ENCODE data around the gene OR6S1. TPM values are rescaled to one million over a fixed set of nuclear protein-coding genes. Genes with fewer than 3 reads are reported as not detected.

OR6S1 gene
- total and polyA plus RNA-seq, 11 donors, result not detected

DNA sequence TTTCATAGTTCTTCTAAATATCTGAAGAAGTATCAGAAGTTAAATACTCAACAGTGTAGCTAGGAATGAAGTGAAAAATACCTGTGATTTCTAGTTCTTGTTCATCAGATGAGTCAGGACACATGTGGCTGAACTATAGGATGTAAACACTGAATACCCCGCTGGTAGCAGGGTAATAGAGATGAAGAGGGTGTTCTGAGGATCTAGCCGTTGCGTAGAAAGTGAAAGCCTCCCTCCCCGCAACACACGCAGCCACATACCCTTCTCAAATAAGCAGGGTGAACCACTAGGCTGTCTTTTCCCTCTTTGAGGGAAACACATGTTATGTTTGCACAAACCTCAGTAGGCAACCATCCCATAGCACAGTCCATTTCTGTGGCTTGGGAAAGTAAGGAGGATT is 33.9 kb downstream of the OR6S1 start:
- Histone ChIP-seq H3K27me3 (no peaks in the 10 kb centered on the region), H3K27ac (no peak overlapping the region), H3K4me3 (no peak overlapping the region), H3K4me1 (peaks cover 0 to 24% (median 5%) of the 10 kb centered on the region in 12 donors), H3K9me3 (no peaks in the 10 kb centered on the region), H3K36me3 (no peaks in the 10 kb centered on the region)
- TF ChIP-seq, protein P1, sequence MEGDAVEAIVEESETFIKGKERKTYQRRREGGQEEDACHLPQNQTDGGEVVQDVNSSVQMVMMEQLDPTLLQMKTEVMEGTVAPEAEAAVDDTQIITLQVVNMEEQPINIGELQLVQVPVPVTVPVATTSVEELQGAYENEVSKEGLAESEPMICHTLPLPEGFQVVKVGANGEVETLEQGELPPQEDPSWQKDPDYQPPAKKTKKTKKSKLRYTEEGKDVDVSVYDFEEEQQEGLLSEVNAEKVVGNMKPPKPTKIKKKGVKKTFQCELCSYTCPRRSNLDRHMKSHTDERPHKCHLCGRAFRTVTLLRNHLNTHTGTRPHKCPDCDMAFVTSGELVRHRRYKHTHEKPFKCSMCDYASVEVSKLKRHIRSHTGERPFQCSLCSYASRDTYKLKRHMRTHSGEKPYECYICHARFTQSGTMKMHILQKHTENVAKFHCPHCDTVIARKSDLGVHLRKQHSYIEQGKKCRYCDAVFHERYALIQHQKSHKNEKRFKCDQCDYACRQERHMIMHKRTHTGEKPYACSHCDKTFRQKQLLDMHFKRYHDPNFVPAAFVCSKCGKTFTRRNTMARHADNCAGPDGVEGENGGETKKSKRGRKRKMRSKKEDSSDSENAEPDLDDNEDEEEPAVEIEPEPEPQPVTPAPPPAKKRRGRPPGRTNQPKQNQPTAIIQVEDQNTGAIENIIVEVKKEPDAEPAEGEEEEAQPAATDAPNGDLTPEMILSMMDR (IDR thresholded peaks at IDR 0.05), result no peak
- no peak for TF ChIP-seq POLR2A (IDR thresholded peaks at IDR 0.05)
- 68 to 79% (median 73%) methylated on average over 5 of the region's 5 CpGs for whole genome bisulfite sequencing, 4 donors
- intact Hi-C loops (cut with DNase I), result loop anchor here (2.0 to 10.0 kb wide), 13 partner anchors 75 to 281 kb away; partner anchors contain the start of genes TEP1 (in 4 of the 10), APEX1 (in 3 of the 10), OSGEP (in 3 of the 10) and PARP2 (in 2 of the 10)
- ATAC-seq (no peak), DNase-seq (no peak)

DNA sequence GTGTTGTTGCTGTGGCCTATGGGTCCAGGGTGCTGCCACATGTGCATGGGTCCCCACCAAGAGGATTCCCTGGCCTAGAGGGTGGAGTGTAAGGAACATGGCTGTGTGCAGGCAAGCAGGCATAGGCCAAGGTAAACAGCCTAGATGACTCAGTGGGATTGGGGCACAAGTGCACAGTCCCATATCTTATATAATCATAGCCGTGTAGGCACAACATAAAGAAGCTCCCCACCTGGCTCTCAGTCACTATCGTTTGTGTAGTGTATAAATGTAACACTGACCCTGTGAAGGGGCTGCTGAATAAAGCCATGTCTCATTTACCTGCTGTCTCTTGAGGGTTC is 34.6 kb downstream of the OR6S1 start:
- TF ChIP-seq, protein P1 (IDR thresholded peaks at IDR 0.05), result no peak
- no peak for TF ChIP-seq POLR2A (IDR thresholded peaks at IDR 0.05)
- ATAC-seq, result no peak
- DNase-seq, result no peak
- 54 to 78% (median 72%) methylated on average over 2 of the region's 2 CpGs for WGBS, 4 donors
- H3K27me3 ChIP-seq, result no peaks in the 10 kb centered on the region
- no peak overlapping the region for H3K27ac ChIP-seq
- intact Hi-C loops (cut with DNase I), result loop anchor here in 9 of 10 donors (5.0 to 10.0 kb wide), 9 partner anchors 75 to 265 kb away; partner anchors contain the start of genes APEX1 (in 3 of the 9), OSGEP (in 3 of the 9), PARP2 (in 2 of the 9) and TEP1 (in 2 of the 9)
- H3K4me1 ChIP-seq, result peaks cover 0 to 17% (median 5%) of the 10 kb centered on the region in 12 donors
- H3K9me3 ChIP-seq, result no peaks in the 10 kb centered on the region
- H3K4me3 ChIP-seq, result no peak overlapping the region
- H3K36me3 ChIP-seq, result no peaks in the 10 kb centered on the region

DNA sequence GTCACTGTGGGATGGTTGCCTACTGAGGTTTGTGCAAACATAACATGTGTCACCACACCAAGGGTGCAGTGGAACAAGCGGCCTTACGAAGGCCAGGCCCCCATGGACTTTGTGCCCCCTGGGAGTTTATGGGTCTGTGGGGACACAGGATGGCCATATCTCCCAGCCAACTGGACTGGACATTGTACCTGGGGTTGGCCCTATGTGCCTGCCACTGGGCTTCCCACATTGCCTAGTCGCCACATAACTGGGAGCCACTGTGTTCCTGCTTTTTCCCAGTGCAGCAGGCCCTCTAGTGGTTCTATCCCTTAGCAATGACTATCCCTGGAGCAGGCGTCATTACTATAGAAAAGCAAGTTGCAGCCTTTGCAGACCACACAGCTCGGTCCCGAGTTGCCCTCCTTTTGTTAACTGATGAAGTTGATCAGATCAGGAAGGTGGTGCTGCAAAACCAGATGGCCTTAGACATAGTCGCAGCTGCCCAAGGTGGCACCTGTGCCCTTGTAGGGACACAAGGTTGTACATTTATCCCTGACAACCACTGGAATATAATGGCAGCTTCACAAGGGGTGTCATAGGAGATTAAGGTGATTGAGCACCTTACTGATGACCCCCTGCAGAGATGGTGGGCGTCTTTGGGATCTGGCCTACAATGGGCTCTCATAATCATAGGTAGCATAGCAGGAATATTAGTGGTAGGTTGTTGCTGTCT is 35.1 kb downstream of the OR6S1 start:
- peak in 3 of 4 donors; percentile 22 to 50 (median 40) for ATAC-seq
- H3K4me1 ChIP-seq, result peaks cover 0 to 15% (median 5%) of the 10 kb centered on the region in 12 donors
- no peaks in the 10 kb centered on the region for H3K9me3 ChIP-seq
- H3K27me3 ChIP-seq, result no peaks in the 10 kb centered on the region
- 17 to 41% (median 35%) methylated on average over 5 to 8 of the region's 8 CpGs for WGBS, 4 donors
- no peaks in the 10 kb centered on the region for H3K36me3 ChIP-seq
- no peak overlapping the region for H3K27ac ChIP-seq
- no peak for TF ChIP-seq POLR2A (IDR thresholded peaks at IDR 0.05)
- TF ChIP-seq, protein P1 (IDR thresholded peaks at IDR 0.05), result peak; percentile 21 to 62 (median 46)
- intact Hi-C loops (cut with DNase I), result loop anchor here in 9 of 10 donors (5.0 to 10.0 kb wide), 9 partner anchors 74 to 264 kb away; partner anchors contain the start of genes APEX1 (in 3 of the 9), OSGEP (in 3 of the 9), PARP2 (in 2 of the 9) and TEP1 (in 2 of the 9)
- DNase-seq, result peak in 2 of 5 donors; percentile 24 to 41
- no peak overlapping the region for H3K4me3 ChIP-seq

Data from heart left ventricle (tissue), 16 donors.